Fibroblast of the conjunctiva (primary cell): Measurements from ENCODE around the gene AKAP13.

Experiments
- DNase-seq: peaks from one replicate; pipeline ENCODE4 v3.0.0-alpha.2; 2010; ENCODE audit warnings: low read depth

Gene AKAP13

DNA sequence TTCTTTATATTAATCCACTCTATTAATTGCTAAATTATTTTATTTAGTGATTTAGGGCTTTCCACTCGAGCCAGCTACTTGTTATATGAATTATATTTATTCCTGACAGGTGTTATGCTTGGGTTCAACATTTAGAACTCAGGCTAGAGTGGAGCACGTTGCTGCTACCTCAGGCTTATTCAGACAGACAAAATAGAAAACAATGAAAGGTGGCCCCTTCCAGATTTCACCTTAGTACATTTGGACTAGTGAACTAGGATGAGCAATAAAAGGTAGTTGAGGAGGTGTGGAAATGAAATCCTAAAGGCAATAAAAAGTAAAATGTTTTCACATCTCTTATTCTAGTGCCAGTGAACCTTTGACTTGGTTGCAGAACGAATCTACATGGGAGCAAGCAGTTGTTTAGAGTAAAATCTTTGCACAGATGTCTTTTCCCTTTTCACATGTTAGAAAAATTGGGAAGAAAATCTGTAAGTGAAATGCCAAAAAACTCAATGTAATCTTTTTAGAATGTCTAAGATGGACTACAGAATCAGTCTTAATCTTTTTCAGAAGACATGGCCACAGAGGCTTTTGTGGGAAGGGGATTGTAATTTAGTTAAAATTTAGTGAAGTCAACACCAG is 63.8 kb downstream of the AKAP13 start:
- no peak for DNase-seq

DNA sequence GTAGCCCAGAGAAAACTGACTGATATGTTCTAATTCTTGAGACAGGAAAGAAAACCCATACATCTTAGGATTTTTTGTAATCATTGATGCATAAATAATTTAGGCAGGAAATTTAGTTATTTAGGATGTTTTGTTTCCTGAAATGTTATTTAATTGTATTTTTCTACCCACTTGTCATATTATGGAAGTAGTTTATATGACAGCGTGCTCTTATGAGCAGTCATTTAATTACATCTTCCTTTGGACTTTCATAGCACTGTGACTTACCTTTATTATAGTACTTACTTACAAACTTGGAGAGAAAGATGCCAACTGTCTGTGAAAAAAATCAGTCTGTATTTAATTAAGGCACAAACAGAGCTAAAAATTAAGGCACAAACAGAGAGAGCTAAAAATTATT is 65.0 kb downstream of the AKAP13 start:
- DNase-seq, result no peak

DNA sequence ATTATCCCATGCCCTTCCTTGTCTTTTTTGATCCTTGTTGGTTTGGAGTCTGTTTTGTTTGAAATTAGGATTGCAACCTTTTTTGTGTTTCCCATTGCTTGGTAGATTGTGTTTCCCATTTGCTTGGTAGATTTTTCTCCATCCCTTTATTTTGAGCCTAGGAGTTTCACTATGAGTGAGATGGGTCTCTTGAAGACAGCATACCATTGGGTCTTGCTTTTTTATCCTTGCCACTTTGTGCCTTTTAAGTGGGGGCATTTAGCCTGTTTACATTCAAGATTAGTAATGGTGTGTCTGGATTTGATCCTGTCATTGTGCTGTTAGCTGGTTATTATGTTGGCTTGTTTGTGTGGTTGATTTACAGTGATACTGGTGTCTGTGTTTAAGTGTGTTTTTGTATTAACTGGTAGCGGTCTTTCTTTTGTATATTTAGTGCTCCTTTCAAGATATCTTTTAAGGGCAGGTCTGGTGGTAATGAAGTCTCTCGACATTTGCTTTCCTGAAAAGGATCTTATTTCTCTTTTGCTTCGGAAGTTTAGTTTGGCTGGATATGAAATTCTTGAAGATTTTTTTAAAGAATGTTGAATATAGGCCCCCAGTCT is 70.8 kb downstream of the AKAP13 start:
- no peak for DNase-seq

DNA sequence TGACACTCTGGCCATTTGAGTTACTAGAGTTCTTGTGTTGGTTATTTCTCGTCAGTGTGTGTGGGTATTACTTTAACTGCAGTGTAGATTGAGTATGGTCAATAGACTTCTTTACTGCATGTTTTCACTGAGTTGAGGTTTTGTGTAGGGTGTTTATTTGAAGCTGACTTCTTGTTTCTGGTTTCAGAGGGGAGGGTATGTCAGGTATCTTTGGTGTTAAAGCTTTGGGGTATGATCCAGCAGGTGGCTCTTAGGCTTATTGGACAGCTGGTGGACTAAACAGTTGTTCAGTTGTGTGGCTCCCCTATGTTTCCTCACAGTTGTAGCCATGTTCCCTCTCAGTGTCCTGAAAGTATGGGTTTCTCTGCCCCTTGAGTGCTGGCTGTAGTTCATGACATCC is 72.0 kb downstream of the AKAP13 start:
- no peak for DNase-seq

DNA sequence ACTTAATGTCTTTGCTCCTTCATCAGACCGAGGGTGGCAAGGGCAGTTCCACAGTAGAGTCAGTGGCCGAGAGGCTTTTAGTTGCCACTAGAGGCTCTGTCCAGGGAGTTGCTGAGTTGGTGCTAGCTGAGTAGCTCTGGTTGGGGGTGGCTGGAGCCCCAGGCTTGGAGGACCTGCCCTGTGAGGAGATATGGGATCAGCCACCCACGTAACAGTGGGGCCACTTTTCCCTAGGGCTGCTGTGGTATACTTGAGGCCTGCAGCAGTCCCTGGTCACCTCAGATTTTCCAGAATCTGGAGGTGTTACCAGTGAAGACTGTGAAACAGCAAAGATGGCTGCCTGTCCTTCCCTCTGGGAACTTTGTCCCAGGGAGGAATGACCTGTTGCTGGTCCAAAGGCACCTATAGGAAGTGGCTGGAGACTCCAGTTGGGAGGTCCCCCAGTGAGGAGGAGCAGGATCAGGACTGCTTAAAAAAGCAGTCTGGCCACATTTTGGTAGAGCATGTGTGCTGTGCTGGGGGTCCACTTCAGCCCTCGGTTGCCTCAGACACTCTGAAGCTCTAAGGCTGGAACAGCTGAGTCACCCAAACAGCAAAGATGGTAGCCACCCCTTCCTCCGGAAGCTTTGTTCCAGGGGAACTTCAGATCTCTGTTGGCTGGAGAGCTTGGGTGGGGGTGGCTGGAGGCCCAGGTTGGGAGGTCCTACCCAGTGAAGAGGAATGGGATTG is 72.9 kb downstream of the AKAP13 start:
- no peak for DNase-seq

DNA sequence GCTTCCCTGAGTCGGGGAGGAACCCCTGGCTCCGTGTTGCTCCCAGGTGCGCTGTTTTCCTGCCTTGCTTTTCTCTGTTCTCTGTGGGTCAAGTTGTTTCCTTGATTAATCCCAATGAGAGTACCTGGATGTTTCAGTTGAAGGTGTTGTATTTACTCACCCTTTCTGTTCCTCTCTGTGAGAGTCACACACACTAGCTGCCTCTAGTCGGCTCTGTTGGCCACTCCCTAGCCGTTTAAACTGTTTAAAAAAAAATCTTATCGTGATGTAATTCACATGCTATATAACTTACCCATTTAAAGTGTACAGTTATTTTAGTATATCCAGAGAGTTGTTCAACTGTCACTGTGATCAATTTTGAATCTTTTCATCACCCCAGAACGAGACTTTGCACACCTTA is 74.0 kb downstream of the AKAP13 start:
- DNase-seq, result no peak

DNA sequence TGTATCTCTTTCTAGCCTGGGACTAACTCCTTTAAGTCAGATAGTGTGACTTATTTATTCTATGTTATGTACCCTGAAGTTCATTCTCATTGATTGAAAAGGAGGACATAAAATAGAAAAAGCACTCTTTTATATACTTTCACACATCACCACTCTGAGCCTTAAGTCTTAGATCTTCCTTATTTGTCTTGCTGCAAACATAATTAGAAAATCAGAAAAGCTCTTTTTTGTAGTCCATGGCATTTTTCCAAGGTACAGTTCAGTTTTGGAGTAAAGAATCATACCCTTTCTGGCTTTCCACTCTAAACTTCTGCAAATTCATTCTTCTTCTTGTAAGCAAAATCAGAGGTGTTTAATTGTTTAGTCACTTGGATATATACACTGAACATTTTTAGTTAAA is 75.5 kb downstream of the AKAP13 start:
- no peak for DNase-seq

DNA sequence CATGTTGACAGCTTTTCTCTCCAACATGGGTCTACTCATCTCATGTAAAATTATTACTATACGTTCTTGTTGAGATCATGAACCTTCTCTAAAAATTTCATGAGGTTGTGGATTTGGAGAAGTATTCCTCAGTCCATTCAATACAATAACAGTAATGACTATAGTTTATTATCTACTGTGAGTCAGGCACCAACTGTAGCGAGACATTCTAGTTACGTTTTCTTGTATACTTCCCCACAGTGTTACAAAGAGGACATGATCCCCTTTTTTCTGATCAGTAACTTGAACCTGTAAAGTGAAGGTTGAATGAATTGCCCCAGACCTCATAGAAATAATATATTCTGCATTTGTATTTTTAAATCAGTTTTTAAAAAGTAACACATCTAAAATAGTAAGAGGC is 76.4 kb downstream of the AKAP13 start:
- no peak for DNase-seq

DNA sequence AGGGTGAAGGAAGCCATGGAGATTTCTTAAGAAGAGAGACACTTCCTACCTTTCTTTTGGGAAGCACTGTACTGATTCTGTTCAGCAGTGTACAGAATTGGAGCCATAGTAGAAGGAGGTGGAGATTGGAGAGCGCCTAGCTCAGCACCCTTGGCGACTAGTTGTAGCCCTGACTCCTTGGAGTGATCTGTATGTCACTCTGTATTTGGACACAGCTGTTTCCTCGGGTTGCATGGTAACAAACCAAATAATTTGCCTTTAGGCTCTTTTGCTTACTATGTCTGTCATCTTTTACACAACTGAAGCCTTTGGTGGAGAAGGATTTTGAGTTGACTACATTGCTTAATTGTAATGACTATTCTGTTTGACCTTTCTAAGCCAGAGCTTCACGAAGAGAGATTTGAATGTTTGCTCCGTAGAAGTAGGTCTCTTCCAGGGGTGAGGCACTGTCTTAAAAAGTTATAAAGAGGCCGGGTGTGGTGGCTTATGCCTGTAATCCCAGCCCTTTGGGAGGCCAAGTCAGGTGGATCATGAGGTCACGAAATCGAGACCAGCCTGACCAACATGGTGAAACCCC is 77.1 kb downstream of the AKAP13 start:
- no peak for DNase-seq

DNA sequence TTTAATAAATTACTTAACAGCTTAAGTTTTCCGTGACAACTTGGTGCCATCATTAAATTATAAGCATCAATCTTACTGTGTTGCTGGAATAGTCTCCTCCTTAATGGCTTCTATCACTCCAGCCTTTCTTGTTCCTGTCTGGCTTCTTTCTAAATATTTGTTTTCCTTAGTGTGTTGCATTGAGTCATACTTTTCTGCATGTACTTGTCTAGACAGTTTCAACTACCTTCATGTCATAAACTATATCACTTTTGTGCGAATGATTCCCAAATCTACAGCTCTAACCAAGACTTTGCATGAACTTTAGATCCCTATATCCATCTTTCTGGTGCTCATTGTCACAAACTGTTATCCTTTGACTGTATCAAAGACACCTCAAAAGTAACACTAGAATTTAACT is 78.4 kb downstream of the AKAP13 start:
- no peak for DNase-seq

DNA sequence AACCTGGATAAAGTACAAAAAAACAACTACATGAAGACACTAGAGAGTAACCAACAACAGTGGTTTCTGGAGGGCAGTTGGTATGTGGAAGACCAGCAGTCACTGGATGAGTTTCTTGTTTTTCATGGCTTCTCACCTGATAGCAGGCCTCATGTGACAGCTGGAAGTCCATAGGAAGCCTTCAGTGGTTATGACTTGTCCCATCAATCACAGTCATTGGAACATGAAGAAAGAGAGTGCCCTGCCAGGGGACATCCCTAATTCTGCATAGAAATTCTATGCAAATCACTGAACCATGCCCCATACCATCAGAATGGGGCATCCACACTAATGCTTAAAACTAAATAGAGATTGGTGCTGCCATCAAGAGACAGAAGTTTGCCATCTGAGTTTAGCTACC is 81.6 kb downstream of the AKAP13 start:
- DNase-seq, result no peak

DNA sequence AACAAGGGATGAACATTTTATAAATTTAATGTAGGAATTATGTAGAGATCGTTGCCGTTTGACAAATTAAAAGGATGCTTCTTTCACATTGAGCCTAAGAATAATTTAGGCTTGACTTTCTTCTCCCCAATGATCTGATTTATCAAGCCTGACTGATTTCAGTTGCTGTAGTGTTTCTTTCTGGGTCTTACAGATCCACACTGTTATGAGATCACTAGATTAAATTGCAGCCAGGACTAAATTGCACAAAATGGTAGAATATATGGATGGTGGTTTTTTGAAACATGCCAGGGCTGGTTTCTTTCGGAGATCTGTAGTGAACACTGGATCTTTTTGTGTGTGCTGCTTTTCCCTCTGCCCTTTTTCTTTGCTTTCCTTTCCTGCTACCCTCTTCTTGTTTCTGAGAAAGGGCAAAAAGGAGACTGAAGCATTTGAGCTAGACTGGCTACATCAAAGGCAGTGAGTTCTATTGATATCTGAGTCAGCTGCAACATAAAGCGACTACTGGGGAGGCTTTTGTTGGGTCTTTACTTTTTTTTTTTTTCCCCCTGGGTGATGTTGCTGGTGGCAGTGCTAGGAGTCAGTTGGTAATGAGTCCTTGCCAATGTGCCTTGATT is 83.0 kb downstream of the AKAP13 start:
- DNase-seq, result no peak

DNA sequence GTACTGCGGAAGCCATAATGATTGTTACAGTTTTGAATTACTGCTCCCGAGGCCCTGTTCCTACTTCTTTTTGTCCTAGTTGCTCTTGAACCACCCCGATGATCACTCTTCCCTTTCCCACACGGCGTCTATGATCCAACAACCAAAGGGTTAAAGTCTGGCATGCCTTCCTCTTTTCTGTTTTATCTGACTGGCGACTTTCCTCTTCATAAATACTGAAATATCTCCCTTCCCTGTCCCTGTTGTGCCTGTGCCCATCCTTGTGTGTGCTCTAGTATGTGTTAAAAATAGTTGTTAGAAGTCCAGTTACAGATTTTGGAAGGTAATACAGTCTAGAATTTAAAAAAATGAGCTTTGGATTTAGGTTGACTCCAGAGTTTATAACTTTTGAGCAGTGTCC is 83.6 kb downstream of the AKAP13 start:
- no peak for DNase-seq

DNA sequence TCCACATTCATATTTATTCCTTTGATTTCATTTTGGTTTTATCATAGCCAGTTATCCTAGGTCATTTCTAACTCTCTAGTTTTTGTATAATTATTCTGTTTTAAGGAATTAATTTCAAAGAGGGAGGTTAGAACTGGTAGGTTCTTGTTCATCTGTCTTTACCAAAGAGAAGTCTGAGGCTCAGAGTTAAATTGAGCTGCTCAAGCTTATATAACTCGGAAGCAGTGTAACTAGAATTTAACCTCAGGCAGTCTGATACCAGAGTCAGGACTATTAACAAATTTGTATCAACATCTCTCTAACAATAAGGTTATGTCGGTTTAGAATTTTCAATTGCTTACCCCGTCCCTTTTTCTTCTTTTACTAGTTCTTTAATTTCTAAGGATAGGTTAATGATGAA is 84.1 kb downstream of the AKAP13 start:
- no peak for DNase-seq

DNA sequence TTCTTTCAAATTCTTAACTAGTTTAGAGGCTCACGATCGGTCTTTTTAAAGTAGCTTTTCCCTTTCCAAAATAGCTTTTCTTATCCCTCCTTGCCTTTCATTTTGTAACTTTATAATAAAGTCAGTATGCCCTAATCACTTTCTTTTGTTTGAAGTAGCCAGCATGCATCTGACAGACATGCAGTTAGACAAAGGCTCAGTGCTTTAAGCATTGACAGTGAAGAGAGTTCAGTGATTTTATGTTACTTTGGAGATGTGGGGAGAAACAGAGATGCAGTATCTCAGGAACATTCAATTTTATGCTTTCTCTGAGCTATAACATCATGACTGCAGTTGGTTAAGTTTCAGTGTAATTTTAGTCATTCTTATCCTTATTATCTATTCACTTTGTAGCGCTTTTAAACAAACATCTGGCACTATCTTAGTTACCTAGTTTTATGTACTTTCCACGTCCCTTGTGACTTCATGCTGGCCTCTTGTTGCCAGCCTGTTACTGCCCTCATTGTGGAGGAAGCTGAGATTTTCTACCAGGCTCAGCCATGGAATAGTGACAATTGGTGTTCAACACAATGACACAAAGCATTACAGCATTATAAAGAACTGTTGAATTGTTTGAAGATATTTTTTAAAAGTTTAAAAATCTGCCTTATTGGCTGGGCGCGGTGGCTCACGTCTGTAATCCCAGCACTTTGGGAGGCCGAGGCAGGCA is 90.3 kb downstream of the AKAP13 start:
- no peak for DNase-seq

DNA sequence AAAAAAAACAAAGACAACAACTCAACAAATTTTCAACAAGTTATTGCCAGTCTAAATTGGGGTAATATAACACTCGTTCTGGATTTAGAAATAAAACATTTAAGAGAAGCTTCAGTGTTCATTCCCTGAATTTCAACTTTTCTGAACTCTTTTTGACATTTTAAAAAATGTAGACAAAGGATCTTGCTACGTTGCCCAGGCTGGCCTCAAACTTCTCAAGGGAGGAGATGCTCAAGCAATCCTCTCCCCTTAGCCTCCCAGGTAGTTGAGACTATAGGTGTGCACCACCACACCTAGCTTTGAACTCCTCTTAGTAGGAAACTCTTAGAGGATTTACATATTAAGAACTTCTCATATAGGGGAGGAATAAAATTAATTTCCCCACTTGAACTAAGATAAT is 91.9 kb downstream of the AKAP13 start:
- no peak for DNase-seq

DNA sequence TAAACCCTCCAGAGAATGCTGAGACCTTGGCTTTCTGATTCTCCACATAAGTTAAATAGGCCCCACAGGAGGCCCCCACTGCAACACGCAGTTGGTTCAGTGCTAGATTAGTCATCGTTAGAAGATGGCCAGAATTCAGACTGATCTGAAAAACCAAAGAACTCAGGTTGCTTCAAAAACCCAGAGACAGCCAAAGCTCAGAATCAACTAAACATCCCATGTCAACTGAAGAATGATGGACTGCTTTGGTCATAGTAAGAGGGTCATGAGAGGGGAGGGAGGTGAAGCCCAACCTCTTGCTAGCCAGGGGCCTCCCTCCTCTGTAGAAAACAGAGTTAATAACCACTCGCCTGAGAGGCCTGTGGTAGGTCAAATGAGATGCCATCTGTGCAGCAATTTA is 93.1 kb downstream of the AKAP13 start:
- DNase-seq, result no peak

DNA sequence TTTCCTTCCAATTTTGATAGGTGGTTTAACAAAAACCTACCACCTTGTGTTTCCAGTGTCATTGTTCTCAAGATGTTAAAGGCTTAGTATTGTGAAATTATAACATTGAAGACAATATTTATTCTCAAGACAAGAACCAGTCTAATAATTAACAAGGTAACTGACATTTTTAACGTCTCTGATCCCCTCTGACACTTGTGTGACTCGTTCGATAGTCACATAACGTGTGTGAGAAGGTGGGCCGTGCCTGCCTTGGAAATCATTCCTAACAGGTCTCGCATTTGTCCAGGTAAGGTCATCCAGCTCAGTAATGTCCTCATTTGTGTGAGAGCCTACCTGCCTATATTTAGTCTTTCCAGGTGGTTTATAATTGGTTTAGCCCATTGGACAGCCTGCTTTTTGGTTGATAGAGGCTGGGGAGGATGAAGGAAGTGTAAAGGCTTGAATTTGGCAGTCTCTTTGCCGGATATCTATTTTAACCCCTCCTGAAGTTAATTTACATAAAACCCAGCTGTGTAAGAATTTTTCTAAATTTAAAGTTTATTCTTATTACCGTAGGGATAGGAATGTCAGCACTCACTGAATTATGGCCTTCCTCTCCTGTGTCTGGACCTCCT is 94.4 kb downstream of the AKAP13 start:
- DNase-seq, result no peak

DNA sequence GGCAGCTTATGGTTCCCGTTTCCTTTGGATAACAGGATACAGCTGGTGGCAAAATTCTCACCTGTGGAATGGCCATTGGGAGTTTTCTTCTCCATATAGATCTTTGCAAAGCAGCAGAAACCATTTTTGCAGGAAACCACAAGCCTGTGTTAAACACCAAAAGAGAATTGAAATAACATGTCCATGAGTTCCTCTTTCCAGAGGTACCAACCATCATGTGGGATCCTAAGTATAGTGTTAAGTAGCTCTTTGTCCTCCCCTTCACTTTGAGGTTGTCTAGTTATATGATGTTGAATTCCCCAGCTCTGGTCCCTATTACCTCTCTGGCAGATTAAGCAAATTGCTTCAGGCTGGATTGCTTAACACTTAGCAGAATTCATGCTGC is 94.9 kb downstream of the AKAP13 start:
- DNase-seq, result no peak

DNA sequence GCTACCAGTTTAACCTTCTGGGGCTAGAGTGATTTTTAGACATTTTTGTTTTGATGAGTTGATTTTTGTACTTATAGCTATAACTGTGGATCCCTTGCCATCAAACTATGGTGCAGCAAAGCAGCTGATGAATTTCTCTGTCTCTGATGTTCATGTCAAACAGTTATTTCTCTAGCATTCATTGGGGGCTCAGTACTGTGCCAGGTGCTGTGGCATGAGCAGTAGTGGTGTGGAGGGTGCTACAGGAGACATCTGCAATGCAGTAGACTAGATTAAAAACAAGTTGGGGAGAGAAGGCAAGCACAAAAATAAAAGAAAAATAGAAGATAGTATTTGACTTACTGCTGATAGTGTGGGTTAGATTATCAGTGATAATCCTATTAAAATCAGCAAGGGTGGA is 95.3 kb downstream of the AKAP13 start:
- no peak for DNase-seq

DNA sequence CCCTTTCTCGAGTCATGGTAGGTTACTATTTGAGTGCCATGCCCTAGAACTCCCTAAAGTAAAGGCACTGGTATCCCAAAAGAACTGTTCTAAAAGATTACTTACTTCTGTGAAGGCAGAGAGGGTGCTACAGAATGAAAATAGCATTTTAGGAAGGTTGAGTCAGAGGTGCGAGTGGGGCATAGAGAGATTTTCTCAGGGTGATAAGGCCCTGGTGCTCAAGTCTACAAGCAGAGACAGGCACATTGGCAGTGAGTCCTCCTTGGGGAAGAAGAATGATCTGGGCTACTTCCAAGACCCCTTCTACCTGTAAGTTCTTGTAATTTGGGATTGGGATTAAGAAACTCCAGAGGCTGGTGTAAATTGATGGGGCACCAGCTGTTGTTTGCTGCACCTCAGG is 96.7 kb downstream of the AKAP13 start:
- DNase-seq, result no peak

DNA sequence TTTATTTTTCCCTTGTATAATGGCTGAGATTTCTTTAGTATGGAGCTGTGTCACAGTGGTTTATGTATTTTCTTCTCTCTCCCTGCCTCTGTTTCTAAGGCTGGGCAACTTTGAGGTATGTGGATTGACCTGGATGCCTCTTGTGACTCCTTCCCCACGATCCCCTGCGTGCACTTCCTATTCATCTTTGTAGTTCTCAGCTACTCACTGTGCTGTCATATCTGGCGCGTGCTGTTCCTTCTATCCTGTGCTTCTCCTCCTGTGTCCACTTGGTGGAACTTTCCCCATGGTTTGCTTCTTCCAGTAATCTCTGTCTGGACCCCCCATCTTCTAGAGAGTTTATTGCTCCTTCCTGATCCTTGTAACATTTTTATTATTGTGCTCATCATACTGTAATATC is 97.3 kb downstream of the AKAP13 start:
- DNase-seq, result no peak
